GM23248 (cell line): ENCODE results near the gene SCN8A. TPM values are rescaled to one million over a fixed set of nuclear protein-coding genes. Genes with fewer than 3 reads are reported as not detected.
"Not testable (repeated sequence)": the region's sequence is repeated elsewhere in the genome, so short reads cannot be mapped to it uniquely, and the experiment has no call there.

Experiments
- DNase-seq: peaks from one replicate; pipeline ENCODE4 v3.0.0-alpha.2; 2015
- H2AFZ ChIP-seq: fragments of 200-600 bp; sonication (generic); 2 replicates; pipeline ENCODE4 v1.6.1; 2016; ENCODE audit warnings: antibody characterized with exemption
- H3F3A ChIP-seq: fragments of 200-600 bp; sonication (generic); 2 replicates; pipeline ENCODE4 v1.6.1; 2016; ENCODE audit warnings: mild to moderate bottlenecking, antibody characterized with exemption, mixed run types; ENCODE audit not compliant: insufficient read depth
- H3K27ac ChIP-seq: fragments of 200-600 bp; sonication (generic); 2 replicates; pipeline ENCODE4 v1.5.1; 2016; ENCODE audit warnings: mild to moderate bottlenecking
- H3K27me3 ChIP-seq: fragments of 200-600 bp; sonication (generic); replicated peaks from 2 replicates; pipeline ENCODE4 v1.6.1; 2016; ENCODE audit warnings: mild to moderate bottlenecking; ENCODE audit not compliant: insufficient read depth
- H3K36me3 ChIP-seq: fragments of 200-600 bp; sonication (generic); 2 replicates; pipeline ENCODE4 v1.6.1; 2016; ENCODE audit warnings: low read depth, mild to moderate bottlenecking
- H3K4me1 ChIP-seq: fragments of 200-600 bp; sonication (generic); 2 replicates; pipeline ENCODE4 v1.6.1; 2016; ENCODE audit warnings: mild to moderate bottlenecking; ENCODE audit not compliant: insufficient read depth
- H3K4me2 ChIP-seq: fragments of 200-600 bp; sonication (generic); one replicate; pipeline ENCODE4 v1.6.1; 2016; ENCODE audit warnings: mild to moderate bottlenecking; ENCODE audit not compliant: unreplicated experiment
- H3K4me3 ChIP-seq: fragments of 200-600 bp; sonication (generic); 2 replicates; pipeline ENCODE4 v1.5.1; 2016; ENCODE audit warnings: mild to moderate bottlenecking
- H3K79me2 ChIP-seq: fragments of 200-600 bp; sonication (generic); 2 replicates; pipeline ENCODE4 v1.6.1; 2016; ENCODE audit warnings: mild to moderate bottlenecking; ENCODE audit not compliant: insufficient read depth
- H3K9ac ChIP-seq: fragments of 200-600 bp; sonication (generic); 2 replicates; pipeline ENCODE4 v1.6.1; 2016; ENCODE audit warnings: mild to moderate bottlenecking
- H3K9me2 ChIP-seq: fragments of 200-600 bp; sonication (generic); 2 replicates; pipeline ENCODE4 v1.6.1; 2016; ENCODE audit warnings: mixed run types, mild to moderate bottlenecking, moderate library complexity; ENCODE audit not compliant: insufficient read depth
- H3K9me3 ChIP-seq: fragments of 200-600 bp; sonication (generic); one replicate; pipeline ENCODE4 v1.6.1; 2017; ENCODE audit warnings: low read depth
- H4K20me1 ChIP-seq: fragments of 200-600 bp; sonication (generic); 2 replicates; pipeline ENCODE4 v1.6.0; 2016; ENCODE audit not compliant: insufficient read depth
- EZH2 ChIP-seq: fragments of 200-600 bp; sonication (generic); IDR thresholded peaks from 2 replicates; pipeline ENCODE4 v1.6.1; 2018; ENCODE audit warnings: antibody characterized with exemption, mild to moderate bottlenecking; ENCODE audit not compliant: insufficient read depth, poor library complexity, severe bottlenecking
- EZH2phosphoT487 ChIP-seq: fragments of 200-600 bp; sonication (generic); IDR thresholded peaks from 2 replicates; pipeline ENCODE4 v1.6.1; 2018; ENCODE audit warnings: antibody characterized with exemption, moderate library complexity, mild to moderate bottlenecking, low read depth; ENCODE audit not compliant: insufficient read depth
- WGBS, 2 experiments: methylation state at CpG; one replicate each; pipeline ENCODE4 v1.1.6; 2015 to 2017; ENCODE audit warnings: low lambda C conversion rate in 2 of 2, low coverage in 1 of 2; ENCODE audit errors: missing lambda C conversion rate in 2 of 2; 5-methylcytosine and 5-hydroxymethylcytosine counted together
- in situ Hi-C: fragments of 300-500 bp; cut with MboI; formaldehyde crosslinking; loops from 2 replicates; pipeline ENCODE4 v1.15.0; 2020
- polyA plus RNA-seq: library from polyadenylated mRNA; unstranded; fragments of >200 nt; fragmentation: Nextera tagmentation; extraction: Ambion mirVana; gene quantifications from 2 replicates; pipeline ENCODE4 v1.2.1, GENCODE V29; 2016
- total RNA-seq: library from RNA; depleted of rRNA; stranded (reverse); fragments of >200 nt; shearing (Covaris generic); gene quantifications from 2 replicates; pipeline ENCODE4 v1.2.3, GENCODE V29; 2014

Gene SCN8A
- total and polyA plus RNA-seq, 2 experiments from 2014 or later: 6.7 to 13.8 TPM

DNA sequence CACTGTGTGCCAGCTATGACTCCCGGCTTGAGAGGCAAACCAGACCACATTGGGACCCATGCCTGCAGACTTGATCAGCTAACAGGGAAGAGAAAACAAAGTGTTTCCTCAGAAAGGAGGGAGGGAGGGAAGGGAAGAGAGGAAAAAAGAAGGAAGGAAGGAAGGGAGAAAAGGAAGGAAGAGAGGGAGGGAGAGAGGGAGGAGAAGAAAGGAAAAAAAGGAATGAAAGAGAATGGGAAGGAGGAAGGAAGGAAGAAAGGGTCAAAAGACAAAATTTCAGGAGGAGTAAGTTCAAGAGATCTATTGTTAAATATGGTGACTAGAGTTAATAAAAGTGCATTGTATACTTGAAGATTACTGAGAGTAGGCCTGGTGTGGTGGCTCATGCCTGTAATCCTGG lies 238.6 kb downstream of the SCN8A start:
- H3K9me2 ChIP-seq: no peaks in the 10 kb centered on the region
- in situ Hi-C loops: loop anchor here (10.0 kb wide), 1 partner anchor 405 kb away; the partner anchor contains the start of gene SLC4A8
- no peak overlapping the region for H3K4me3 ChIP-seq
- peaks cover 32% of the 10 kb centered on the region for H3K27me3 ChIP-seq
- no peaks in the 10 kb centered on the region for H3K36me3 ChIP-seq
- H3K4me2 ChIP-seq: no peak overlapping the region
- H3K9ac ChIP-seq: no peak overlapping the region
- H3K27ac ChIP-seq: no peak overlapping the region
- H2AFZ ChIP-seq: no peak overlapping the region
- H3F3A ChIP-seq: 0 out of 2 replicates have a peak, but pooled peaks cover 5% of the 10 kb centered on the region
- TF ChIP-seq EZH2phosphoT487 (no peak), EZH2 (no peak)
- no peak for DNase-seq
- H3K79me2 ChIP-seq: no peaks in the 10 kb centered on the region
- peaks cover 11% of the 10 kb centered on the region; the same call in 1 of the 2 replicates for H3K4me1 ChIP-seq
- no peaks in the 10 kb centered on the region for H4K20me1 ChIP-seq
- H3K9me3 ChIP-seq: no peaks in the 10 kb centered on the region
- 38 to 70% methylated on average over 1 of the region's 1 CpG for WGBS, 2 experiments

DNA sequence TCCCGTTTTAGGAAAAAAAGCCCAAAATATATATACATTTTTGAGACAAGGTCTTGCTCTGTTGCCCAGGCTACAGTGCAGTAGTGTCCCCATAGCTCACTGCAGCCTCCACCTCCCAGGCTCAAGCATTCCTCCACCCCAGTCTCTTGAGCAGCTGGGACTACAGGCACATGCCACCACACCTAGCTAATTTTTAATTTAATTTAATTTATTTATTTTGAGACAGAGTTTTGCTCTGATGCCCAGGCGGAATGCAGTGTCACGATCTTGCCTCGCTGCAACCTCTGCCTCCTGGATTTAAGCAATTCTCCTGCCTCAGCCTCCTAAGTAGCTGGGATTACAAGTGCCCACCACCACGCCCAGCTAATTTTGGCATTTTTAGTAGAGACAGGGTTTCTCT lies 240.8 kb downstream of the SCN8A start:
- H3K27ac ChIP-seq, H3K9ac ChIP-seq, H3K4me3 ChIP-seq, DNase-seq, H2AFZ ChIP-seq, H3K79me2 ChIP-seq, H4K20me1 ChIP-seq, H3K36me3 ChIP-seq, H3K4me2 ChIP-seq, H3K9me3 ChIP-seq, in situ Hi-C loops, H3K9me2 ChIP-seq, H3F3A ChIP-seq: not testable (repeated sequence)
- Histone ChIP-seq H3K27me3 (peaks cover 51% of the 10 kb centered on the region), H3K4me1 (peaks cover 11% of the 10 kb centered on the region; the same call in 1 of the 2 replicates)
- 55 to 65% methylated on average over 5 of the region's 5 CpGs for WGBS, 2 experiments

GRCh38 chr12:51832354-51833107 lies 241.5 kb downstream of the SCN8A start:
- Histone ChIP-seq H3K9me3 (no peaks in the 10 kb centered on the region), H3K4me2 (no peak overlapping the region), H3K36me3 (no peaks in the 10 kb centered on the region), H3K79me2 (no peaks in the 10 kb centered on the region), H3F3A (0 out of 2 replicates have a peak, but pooled peaks cover 3% of the 10 kb centered on the region), H2AFZ (no peak overlapping the region), H3K27ac (no peak overlapping the region), H3K27me3 (peaks cover 54% of the 10 kb centered on the region), H3K9me2 (no peaks in the 10 kb centered on the region), H3K4me1 (peaks cover 7% of the 10 kb centered on the region; the same call in 1 of the 2 replicates), H4K20me1 (no peaks in the 10 kb centered on the region), H3K9ac (no peak overlapping the region), H3K4me3 (no peak overlapping the region)
- 42 to 44% methylated on average over 10 of the region's 10 CpGs for WGBS, 2 experiments
- TF ChIP-seq EZH2phosphoT487: no peak
- TF ChIP-seq EZH2: no peak
- no peak for DNase-seq
- in situ Hi-C loops: no loop called here

- H3K4me1 ChIP-seq: no peaks in the 10 kb centered on the region
- peaks cover 54% of the 10 kb centered on the region for H3K27me3 ChIP-seq
- H3K79me2 ChIP-seq: no peaks in the 10 kb centered on the region
- no peaks in the 10 kb centered on the region for H3K9me3 ChIP-seq
- H4K20me1 ChIP-seq: no peaks in the 10 kb centered on the region
- no peak overlapping the region for H3K9ac ChIP-seq
- no peak overlapping the region for H2AFZ ChIP-seq
- DNase-seq: no peak
- no peak overlapping the region for H3K4me2 ChIP-seq
- TF ChIP-seq EZH2phosphoT487 (no peak), EZH2 (no peak)
- H3F3A ChIP-seq: no peaks in the 10 kb centered on the region
- H3K4me3 ChIP-seq: no peak overlapping the region
- 56 to 59% methylated on average over 10 to 12 of the region's 12 CpGs for WGBS, 2 experiments
- in situ Hi-C loops: no loop called here
- H3K9me2 ChIP-seq: no peaks in the 10 kb centered on the region
- no peak overlapping the region for H3K27ac ChIP-seq
- H3K36me3 ChIP-seq: no peaks in the 10 kb centered on the region
Observed at GRCh38 chr12:51833448-51834227, 242.6 kb downstream of the SCN8A start.
